Naive thymus-derived CD8-positive, alpha-beta T cell (primary cell): ENCODE measurements around the gene FAM89A. TPM values are rescaled to one million over a fixed set of nuclear protein-coding genes. Genes with fewer than 3 reads are reported as not detected.
A peak's percentile ranks its signal among the peaks of the same experiment; 100 is the strongest.
"Not testable (repeated sequence)": the region's sequence is repeated elsewhere in the genome, so short reads cannot be mapped to it uniquely, and the experiment has no call there.

Experiments
- ATAC-seq, 2 donors: fragments of 150-1000 bp; cut with Tn5 transposase in 1 of 2; sonication (Bioruptor Pico), chemical (Tn5 transposase) in 1 of 2; 1 replicate in 1 of 2; 2 replicates in 1 of 2; pipeline ENCODE4 v1.10.0; 2021; ENCODE audit warnings: mild to moderate bottlenecking in 2 of 2, moderate library complexity in 2 of 2
- POLR2A ChIA-PET: fragments of 350-600 bp; sonication (Branson Sonifier 250); formaldehyde crosslinking; loops from one replicate; lab custom pipeline; 2021; ENCODE audit warnings: antibody characterized with exemption; lab: Charles Lee
- DNase-seq, 10 donors: peaks; one replicate each; pipeline versions ENCODE4 v3.0.0 to v3.0.0-alpha.2; 2020 to 2022
- H3K27ac Mint-ChIP-seq, 10 donors: one replicate each; pipeline ENCODE4 v1.8.0; 2020 to 2022; ENCODE audit warnings: mild to moderate bottlenecking in 10 of 10, mixed read lengths in 10 of 10, moderate library complexity in 4 of 10, inconsistent platforms in 1 of 10
- H3K27me3 Mint-ChIP-seq, 5 donors: one replicate each; pipeline ENCODE4 v1.8.0; 2021 to 2022; ENCODE audit warnings: mixed read lengths in 5 of 5
- H3K36me3 Mint-ChIP-seq, 3 donors: one replicate each; pipeline ENCODE4 v1.8.0; 2020 to 2022; ENCODE audit warnings: mixed read lengths in 3 of 3, mild to moderate bottlenecking in 2 of 3, inconsistent platforms in 1 of 3
- H3K4me1 Mint-ChIP-seq, 4 donors: one replicate each; pipeline ENCODE4 v1.8.0; 2021 to 2022; ENCODE audit warnings: mixed read lengths in 4 of 4
- H3K4me3 Mint-ChIP-seq, 10 donors: one replicate each; pipeline ENCODE4 v1.8.0; 2020 to 2022; ENCODE audit warnings: mild to moderate bottlenecking in 10 of 10, mixed read lengths in 10 of 10, moderate library complexity in 6 of 10, inconsistent platforms in 1 of 10
- H3K9me3 Mint-ChIP-seq, 9 donors: one replicate each; pipeline ENCODE4 v1.8.0; 2020 to 2022; ENCODE audit warnings: mixed read lengths in 9 of 9, mild to moderate bottlenecking in 3 of 9, inconsistent platforms in 1 of 9, moderate library complexity in 1 of 9
- polyA plus RNA-seq, 3 donors: library from polyadenylated mRNA; unstranded; fragments of 300-500 nt; fragmentation: Illumina TruSeq; gene quantifications; one replicate each; pipeline ENCODE4 v1.2.3, GENCODE V29; 2021
- total RNA-seq, 8 experiments: library from RNA in 2 of 8; stranded (reverse) in 2 of 8; gene quantifications; one replicate each; pipeline ENCODE4 v1.2.3 and lab custom pipeline; 2021 to 2026

The FAM89A gene
- total and polyA plus RNA-seq, 5 experiments from 2014 or later = 7.4 to 11.1 (median 9.3) TPM

GRCh38 chr1:231050395-231050794 is 10.3 kb upstream of the FAM89A start:
- POLR2A ChIA-PET = no interaction called here
- H3K4me3 Mint-ChIP-seq = no peak overlapping the region
- no peaks in the 10 kb centered on the region for H3K36me3 Mint-ChIP-seq
- H3K9me3 Mint-ChIP-seq = peaks cover 0 to 1% (median 0%) of the 10 kb centered on the region in 9 donors
- ATAC-seq (no peak), DNase-seq (no peak)
- no peak overlapping the region for H3K27ac Mint-ChIP-seq
- H3K4me1 Mint-ChIP-seq = peaks cover 1 to 13% (median 11%) of the 10 kb centered on the region in 4 donors
- H3K27me3 Mint-ChIP-seq = peaks cover 10 to 21% (median 14%) of the 10 kb centered on the region in 5 donors

- DNase-seq = no peak
- Mint-ChIP-seq H3K36me3 (peaks cover 0 to 3% (median 0%) of the 10 kb centered on the region in 3 donors), H3K4me3 (no peak overlapping the region), H3K9me3 (peaks cover 0 to 10% (median 2%) of the 10 kb centered on the region in 9 donors), H3K4me1 (peaks cover 5 to 16% (median 13%) of the 10 kb centered on the region in 4 donors), H3K27me3 (peaks cover 10 to 21% (median 14%) of the 10 kb centered on the region in 5 donors), H3K27ac (no peak overlapping the region)
- POLR2A ChIA-PET = no interaction called here
- ATAC-seq = no peak
Measured at GRCh38 chr1:231049121-231049979, 9.3 kb upstream of the FAM89A start.

DNA sequence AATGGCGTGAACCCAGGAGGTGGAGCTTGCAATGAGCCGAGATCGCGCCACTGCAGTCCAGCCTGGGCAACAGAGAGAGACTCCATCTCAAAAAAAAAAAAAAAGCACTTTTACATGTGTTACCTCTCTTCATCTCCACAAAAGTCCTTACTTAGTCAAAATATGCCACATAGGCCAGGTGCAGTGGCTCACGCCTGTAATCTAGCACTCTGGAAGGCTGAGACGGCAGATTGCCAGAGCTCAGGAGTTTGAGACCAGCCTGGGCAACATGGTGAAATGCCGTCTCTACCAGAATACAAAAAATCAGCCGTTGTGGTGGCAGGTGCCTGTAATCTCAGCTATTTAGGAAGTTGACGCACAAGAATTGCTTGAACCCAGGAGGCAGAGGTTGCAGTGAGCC is 8.4 kb upstream of the FAM89A start:
- POLR2A ChIA-PET, ATAC-seq: not testable (repeated sequence)

GRCh38 chr1:231047529-231047928 is 7.5 kb upstream of the FAM89A start:
- H3K4me1 Mint-ChIP-seq, H3K4me3 Mint-ChIP-seq, ATAC-seq, H3K36me3 Mint-ChIP-seq, H3K27ac Mint-ChIP-seq, POLR2A ChIA-PET, DNase-seq, H3K9me3 Mint-ChIP-seq: not testable (repeated sequence)
- H3K27me3 Mint-ChIP-seq = peaks cover 10 to 21% (median 11%) of the 10 kb centered on the region in 5 donors

More for the DNA sequence above, 8.4 kb upstream of the FAM89A start:
- peaks cover 10 to 21% (median 14%) of the 10 kb centered on the region in 5 donors for H3K27me3 Mint-ChIP-seq
- not testable (repeated sequence) for H3K9me3 Mint-ChIP-seq, DNase-seq, H3K36me3 Mint-ChIP-seq, H3K4me3 Mint-ChIP-seq, H3K27ac Mint-ChIP-seq
- H3K4me1 Mint-ChIP-seq = peaks cover 5 to 13% (median 6%) of the 10 kb centered on the region in 4 donors

- Mint-ChIP-seq H3K4me3 (no peak overlapping the region), H3K27me3 (peaks cover 10 to 21% (median 11%) of the 10 kb centered on the region in 5 donors), H3K36me3 (peaks cover 0 to 3% (median 0%) of the 10 kb centered on the region in 3 donors), H3K4me1 (peaks cover 0 to 8% (median 4%) of the 10 kb centered on the region in 4 donors), H3K27ac (peak overlapping the region in 2 of 10 donors; percentile 11 to 32), H3K9me3 (peaks cover 0 to 10% (median 2%) of the 10 kb centered on the region in 9 donors)
- POLR2A ChIA-PET = interaction anchor here (0.7 kb wide), 1 partner anchor 379 kb away, joined by 3 read pairs; no protein-coding TSS in a partner anchor
- DNase-seq (no peak), ATAC-seq (no peak)
Measured at GRCh38 chr1:231046730-231047395, 6.8 kb upstream of the FAM89A start.

GRCh38 chr1:231045921-231046729 is 6.1 kb upstream of the FAM89A start:
- not testable (repeated sequence) for DNase-seq, H3K4me3 Mint-ChIP-seq, H3K36me3 Mint-ChIP-seq, H3K9me3 Mint-ChIP-seq, ATAC-seq
- H3K27ac Mint-ChIP-seq = peak overlapping the region in 1 of 10 donors; percentile 32
- peaks cover 10 to 21% (median 11%) of the 10 kb centered on the region in 5 donors for H3K27me3 Mint-ChIP-seq
- H3K4me1 Mint-ChIP-seq = peaks cover 4 to 14% (median 8%) of the 10 kb centered on the region in 4 donors
- POLR2A ChIA-PET = interaction anchor here (0.7 to 1.2 kb wide), 2 partner anchors 10 to 378 kb away, joined by 3 read pairs; no protein-coding TSS in a partner anchor

GRCh38 chr1:231045286-231045685 is 5.2 kb upstream of the FAM89A start:
- Mint-ChIP-seq H3K27ac (peak overlapping the region in 1 of 10 donors; percentile 50), H3K27me3 (peaks cover 10 to 21% (median 11%) of the 10 kb centered on the region in 5 donors), H3K36me3 (peaks cover 0 to 3% (median 0%) of the 10 kb centered on the region in 3 donors), H3K4me1 (peaks cover 5 to 15% (median 9%) of the 10 kb centered on the region in 4 donors), H3K4me3 (no peak overlapping the region), H3K9me3 (peaks cover 0 to 10% (median 2%) of the 10 kb centered on the region in 9 donors)
- no peak for DNase-seq
- ATAC-seq = no peak
- POLR2A ChIA-PET = interaction anchor here (1.2 kb wide), 1 partner anchor 9 kb away, joined by 3 read pairs; no protein-coding TSS in a partner anchor

DNA sequence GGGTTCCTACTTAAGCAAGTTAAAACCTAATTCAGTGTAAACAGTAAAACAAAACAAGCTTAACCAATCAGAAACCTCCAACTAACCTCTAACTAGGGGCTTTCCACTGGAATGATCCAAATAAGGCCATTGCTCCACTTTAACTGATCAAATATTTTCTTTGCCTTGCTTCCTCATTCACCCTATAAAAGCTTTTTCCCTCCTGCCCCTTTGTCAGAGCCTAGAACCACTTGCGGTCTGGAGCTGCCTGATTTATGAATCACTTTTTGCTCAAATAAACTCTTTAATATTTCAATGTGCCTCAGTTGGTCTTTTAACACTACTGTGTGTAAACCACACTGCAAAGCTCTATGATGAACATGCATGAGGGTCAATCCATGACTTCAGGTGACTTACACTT is 4.5 kb upstream of the FAM89A start:
- peaks cover 9 to 20% (median 11%) of the 10 kb centered on the region in 5 donors for H3K27me3 Mint-ChIP-seq
- peaks cover 0 to 3% (median 0%) of the 10 kb centered on the region in 3 donors for H3K36me3 Mint-ChIP-seq
- ATAC-seq (no peak), DNase-seq (no peak)
- H3K9me3 Mint-ChIP-seq = peaks cover 0 to 10% (median 2%) of the 10 kb centered on the region in 9 donors
- H3K27ac Mint-ChIP-seq = no peak overlapping the region
- H3K4me1 Mint-ChIP-seq = peaks cover 5 to 15% (median 9%) of the 10 kb centered on the region in 4 donors
- POLR2A ChIA-PET = interaction anchor here (1.2 kb wide), 1 partner anchor 8 kb away, joined by 3 read pairs; no protein-coding TSS in a partner anchor
- no peak overlapping the region for H3K4me3 Mint-ChIP-seq

DNA sequence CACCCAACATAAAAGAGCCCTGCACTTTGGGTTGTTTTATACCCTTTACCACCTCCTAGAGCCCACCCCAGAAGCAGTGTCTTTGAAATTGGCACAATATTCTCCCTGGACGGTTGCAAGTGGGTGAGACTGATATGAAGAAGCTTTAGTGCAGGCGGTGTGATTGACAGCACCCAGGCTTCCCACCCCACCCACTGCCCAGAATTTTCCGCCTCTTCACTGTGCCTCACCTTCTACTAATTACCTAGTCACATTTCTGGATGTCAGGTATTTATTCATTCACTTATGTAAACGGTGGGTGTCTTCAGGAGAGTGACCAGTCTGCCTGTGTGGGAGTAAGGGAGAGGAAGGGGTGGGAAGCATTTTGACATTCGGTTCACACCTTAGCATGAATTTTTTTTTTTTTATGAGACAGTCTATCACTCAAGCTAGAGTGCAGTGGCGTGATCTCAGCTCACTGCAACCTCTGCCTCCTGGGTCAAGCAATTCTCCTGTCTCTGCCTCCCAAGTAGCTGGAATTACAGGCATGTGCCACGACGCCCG is 1.7 kb upstream of the FAM89A start:
- peaks cover 0 to 10% (median 2%) of the 10 kb centered on the region in 9 donors for H3K9me3 Mint-ChIP-seq
- H3K27ac Mint-ChIP-seq = peak overlapping the region in 7 of 10 donors; percentile 32 to 86 (median 79)
- H3K36me3 Mint-ChIP-seq = peaks cover 0 to 3% (median 0%) of the 10 kb centered on the region in 3 donors
- H3K4me3 Mint-ChIP-seq = peak overlapping the region; percentile 57 to 88 (median 82)
- peaks cover 14 to 28% (median 24%) of the 10 kb centered on the region in 4 donors for H3K4me1 Mint-ChIP-seq
- DNase-seq = no peak
- POLR2A ChIA-PET = interaction anchor here (4.9 kb wide), 1 partner anchor 64 kb away, joined by 25 read pairs; the partner anchor contains the start of genes ARV1 and TTC13
- ATAC-seq = no peak
- peaks cover 0 to 7% (median 3%) of the 10 kb centered on the region in 5 donors for H3K27me3 Mint-ChIP-seq

GRCh38 chr1:231040800-231041718 is 1.0 kb upstream of the FAM89A start:
- ATAC-seq = peak in 1 of 2 donors; percentile 6
- peaks cover 0 to 10% (median 2%) of the 10 kb centered on the region in 9 donors for H3K9me3 Mint-ChIP-seq
- H3K27me3 Mint-ChIP-seq = peaks cover 0 to 4% (median 0%) of the 10 kb centered on the region in 5 donors
- peaks cover 20 to 36% (median 31%) of the 10 kb centered on the region in 4 donors for H3K4me1 Mint-ChIP-seq
- DNase-seq = peak in 1 of 10 donors; percentile 11
- peak overlapping the region; percentile 75 to 89 (median 85) for H3K4me3 Mint-ChIP-seq
- POLR2A ChIA-PET = interaction anchor here (4.9 kb wide), 1 partner anchor 63 kb away, joined by 25 read pairs; the partner anchor contains the start of genes ARV1 and TTC13
- peak overlapping the region; percentile 27 to 86 (median 72) for H3K27ac Mint-ChIP-seq
- peaks cover 0 to 3% (median 0%) of the 10 kb centered on the region in 3 donors for H3K36me3 Mint-ChIP-seq
